Skin of body (tissue), 2 donors: Measurements from ENCODE around the gene NEK10. TPM values are rescaled to one million over a fixed set of nuclear protein-coding genes. Genes with fewer than 3 reads are reported as not detected.

Experiments used
- DNase-seq: peaks from one replicate; lab custom pipeline; 2025; lab: John Stamatoyannopoulos, UW
- total RNA-seq: library from RNA; depleted of rRNA; stranded (reverse); fragments of >200 nt; gene quantifications from one replicate; pipeline ENCODE4 v1.2.3, GENCODE V29; 2014

The NEK10 gene
- total RNA-seq, 1 donor from 2014 or later, result 5.0 TPM

GRCh38 chr3:27110020-27110419 is 259.2 kb downstream of the NEK10 start:
- no peak for DNase-seq

GRCh38 chr3:27108322-27108721 is 260.9 kb downstream of the NEK10 start:
- DNase-seq, result no peak

GRCh38 chr3:27105904-27106303 is 263.3 kb downstream of the NEK10 start:
- no peak for DNase-seq

- no peak for DNase-seq
These were observed 272.0 kb downstream of the NEK10 start for GRCh38 chr3:27097182-27097581.

- no peak for DNase-seq
These were observed 273.5 kb downstream of the NEK10 start for GRCh38 chr3:27095553-27096222.

GRCh38 chr3:27094721-27095120 is 274.5 kb downstream of the NEK10 start:
- DNase-seq, result peak; percentile 14

GRCh38 chr3:27093771-27094170 is 275.4 kb downstream of the NEK10 start:
- no peak for DNase-seq

- DNase-seq, result no peak
These were observed 278.7 kb downstream of the NEK10 start for GRCh38 chr3:27090275-27091041.

GRCh38 chr3:27089645-27090044 is 279.5 kb downstream of the NEK10 start:
- no peak for DNase-seq

GRCh38 chr3:27089068-27089467 is 280.1 kb downstream of the NEK10 start:
- DNase-seq, result no peak

GRCh38 chr3:27085829-27086730 is 283.1 kb downstream of the NEK10 start:
- no peak for DNase-seq

GRCh38 chr3:27081992-27082607 is 287.1 kb downstream of the NEK10 start:
- DNase-seq, result no peak

GRCh38 chr3:27081566-27081965 is 287.6 kb downstream of the NEK10 start:
- DNase-seq, result no peak

- DNase-seq, result no peak
These were observed 289.0 kb downstream of the NEK10 start for GRCh38 chr3:27080258-27080525.

- DNase-seq, result no peak
These were observed 289.5 kb downstream of the NEK10 start for GRCh38 chr3:27079427-27080257.

- no peak for DNase-seq
These were observed 290.8 kb downstream of the NEK10 start for GRCh38 chr3:27078246-27078913.

- no peak for DNase-seq
These were observed 292.2 kb downstream of the NEK10 start for GRCh38 chr3:27076815-27077630.

GRCh38 chr3:27074914-27075313 is 294.3 kb downstream of the NEK10 start:
- no peak for DNase-seq

GRCh38 chr3:27073912-27074311 is 295.3 kb downstream of the NEK10 start:
- no peak for DNase-seq
